GM12865 (cell line): ENCODE data around the gene SLC6A7.

Experiments used
- DNase-seq: peaks from one replicate; pipeline ENCODE4 v3.0.0; 2010; ENCODE audit warnings: low read depth
- H3K4me3 ChIP-seq: 2 replicates; pipeline ENCODE4 v1.5.1; 2011; ENCODE audit warnings: mild to moderate bottlenecking, low read depth, low read length, control low read depth
- CTCF ChIP-seq: IDR thresholded peaks from 2 replicates; pipeline ENCODE4 v1.5.1; 2011; ENCODE audit warnings: low read length, control low read depth, low read depth, inconsistent platforms; ENCODE audit not compliant: insufficient read depth; ENCODE audit errors: missing control alignments

Gene SLC6A7

GRCh38 chr5:150197476-150197875, 7.6 kb downstream of the SLC6A7 start:
- no peak overlapping the region for H3K4me3 ChIP-seq
- DNase-seq, result no peak
- TF ChIP-seq CTCF, result no peak

- no peak for TF ChIP-seq CTCF
- DNase-seq, result no peak
Observed at GRCh38 chr5:150202501-150202900, 12.6 kb downstream of the SLC6A7 start.

GRCh38 chr5:150203832-150204589, 14.1 kb downstream of the SLC6A7 start:
- TF ChIP-seq CTCF, result no peak
- DNase-seq, result no peak
- no peak overlapping the region for H3K4me3 ChIP-seq

More at GRCh38 chr5:150202501-150202900, 12.6 kb downstream of the SLC6A7 start:
- H3K4me3 ChIP-seq, result no peak overlapping the region

GRCh38 chr5:150204590-150204960, 14.7 kb downstream of the SLC6A7 start:
- no peak overlapping the region for H3K4me3 ChIP-seq
- DNase-seq, result no peak
- no peak for TF ChIP-seq CTCF

GRCh38 chr5:150206098-150206778, 16.4 kb downstream of the SLC6A7 start:
- no peak for DNase-seq
- no peak for TF ChIP-seq CTCF
- no peak overlapping the region for H3K4me3 ChIP-seq

- TF ChIP-seq CTCF, result no peak
- no peak for DNase-seq
- no peak overlapping the region for H3K4me3 ChIP-seq
Observed at GRCh38 chr5:150206779-150207115, 16.9 kb downstream of the SLC6A7 start.
